CD4-positive, alpha-beta T cell (primary cell): ENCODE results near the gene AIMP2. TPM values are rescaled to one million over a fixed set of nuclear protein-coding genes. Genes with fewer than 3 reads are reported as not detected.
A peak's percentile ranks its signal among the peaks of the same experiment; 100 is the strongest.

Experiments
- ATAC-seq: fragments of 200-7000 bp; cut with Tn5 transposase; one replicate; pipeline ENCODE4 v1.10.0; 2022; ENCODE audit warnings: mild to moderate bottlenecking; ENCODE audit not compliant: poor library complexity
- CTCF ChIA-PET: fragments of 350-600 bp; sonication (Branson Sonifier 250); formaldehyde crosslinking; loops from one replicate; lab custom pipeline; 2021; ENCODE audit warnings: antibody characterized with exemption, inconsistent platforms; lab: Charles Lee
- POLR2A ChIA-PET: fragments of 350-600 bp; sonication (Branson Sonifier 250); formaldehyde crosslinking; loops from one replicate; lab custom pipeline; 2021; ENCODE audit warnings: antibody characterized with exemption, inconsistent platforms; lab: Charles Lee
- DNase-seq, 14 experiments: peaks; one replicate each; pipeline ENCODE4 v3.0.0-alpha.2; 2013 to 2020; ENCODE audit warnings: mixed read lengths in 2 of 14
- H3K27ac ChIP-seq, 2 donors: one replicate each; pipeline versions ENCODE4 v1.5.1 to v1.7.0; 2013; ENCODE audit warnings: low read length in 2 of 2, low read depth in 1 of 2, mild to moderate bottlenecking in 1 of 2
- H3K27me3 ChIP-seq, 2 experiments: 1 replicate in 1 of 2; 2 replicates in 1 of 2; pipeline versions ENCODE4 v1.6.1 to v1.7.0; 2013; ENCODE audit warnings: low read length in 2 of 2, control low read depth in 1 of 2, mild to moderate bottlenecking in 1 of 2, moderate library complexity in 1 of 2; ENCODE audit not compliant: insufficient read depth in 2 of 2, control insufficient read depth in 1 of 2
- H3K36me3 ChIP-seq: one replicate; pipeline ENCODE4 v1.6.1; 2013; ENCODE audit warnings: low read length, control low read depth; ENCODE audit not compliant: insufficient read depth
- H3K4me1 ChIP-seq: one replicate; pipeline ENCODE4 v1.6.1; 2013; ENCODE audit warnings: low read length, control low read depth; ENCODE audit not compliant: insufficient read depth
- H3K4me3 ChIP-seq: one replicate; pipeline ENCODE4 v1.5.1; 2013; ENCODE audit warnings: mild to moderate bottlenecking, low read length, moderate library complexity
- H3K9me3 ChIP-seq, 2 experiments: 1 replicate in 1 of 2; 2 replicates in 1 of 2; pipeline versions ENCODE4 v1.6.1 to v1.7.0; 2013; ENCODE audit warnings: low read length in 2 of 2, mild to moderate bottlenecking in 2 of 2, control low read depth in 1 of 2, moderate library complexity in 1 of 2; ENCODE audit not compliant: control insufficient read depth in 1 of 2, insufficient read depth in 1 of 2
- H3K27ac Mint-ChIP-seq: one replicate; pipeline ENCODE4 v1.8.0; 2020; ENCODE audit warnings: mixed read lengths
- H3K27me3 Mint-ChIP-seq: one replicate; pipeline ENCODE4 v1.8.0; 2021; ENCODE audit warnings: mixed read lengths
- H3K36me3 Mint-ChIP-seq: one replicate; pipeline ENCODE4 v1.8.0; 2021; ENCODE audit warnings: low read depth, mixed read lengths
- H3K4me1 Mint-ChIP-seq: one replicate; pipeline ENCODE4 v1.8.0; 2021; ENCODE audit warnings: low read depth, mixed read lengths
- H3K4me3 Mint-ChIP-seq: one replicate; pipeline ENCODE4 v1.8.0; 2020; ENCODE audit warnings: mild to moderate bottlenecking, mixed read lengths
- H3K9me3 Mint-ChIP-seq: one replicate; pipeline ENCODE4 v1.8.0; 2020; ENCODE audit warnings: mixed read lengths
- intact Hi-C, 2 experiments: fragments of 100-400 bp; cut with DNase I in 1 of 2; cut with micrococcal nuclease in 1 of 2; formaldehyde crosslinking; loops; one replicate each; pipeline versions ENCODE4 v1.15.1 to v1.9.0; 2023 to 2025; cut with DNase I, micrococcal nuclease
- total RNA-seq, 174 experiments: library from RNA in 2 of 174; stranded (reverse) in 2 of 174; gene quantifications; one replicate each; pipeline ENCODE4 v1.2.3 and lab custom pipeline; 2021 to 2026
- TF ChIP-seq, protein P1 (sequence below): fragments of 200-600 bp; IDR thresholded peaks from one replicate; pipeline ENCODE4 v1.8.0; 2022; ENCODE audit warnings: antibody characterized with exemption, mild to moderate bottlenecking

AIMP2 gene
- total RNA-seq, 2 experiments from 2014 or later: 4.3 to 5.4 TPM

DNA sequence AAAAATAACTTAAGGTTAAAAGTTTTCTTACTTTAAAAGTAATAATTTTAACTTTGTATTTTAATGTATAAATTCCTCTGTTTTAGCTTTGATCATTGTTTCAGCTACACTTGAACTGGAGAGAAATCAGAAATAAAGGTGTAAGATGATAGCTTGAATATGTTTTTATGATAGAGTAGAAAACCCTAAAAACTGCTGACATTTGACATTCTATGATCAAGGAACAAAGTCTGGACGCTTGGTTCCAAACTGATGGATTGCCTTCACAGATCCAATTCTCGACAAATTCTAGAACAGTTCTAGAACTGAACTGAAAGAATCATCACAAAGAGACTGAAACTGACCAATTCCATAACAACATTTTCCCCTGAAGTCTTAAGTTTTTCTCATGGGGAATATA is 21.9 kb downstream of the AIMP2 start, which contains the start of gene ANKRD61:
ANKRD61 (plus strand) TSS at position 389 of the 400 bp plus-strand sequence; CDS start at position 389, 0 bp downstream.
- Mint-ChIP-seq H3K4me3 (no peak within 1 kb of the TSS), H3K27ac (peak within 1 kb of the TSS; percentile 38), H3K27me3 (no peaks in the 10 kb centered on the region), H3K36me3 (peaks cover 83% of the 10 kb centered on the region), H3K4me1 (peaks cover 22% of the 10 kb centered on the region), H3K9me3 (no peaks in the 10 kb centered on the region)
- no peaks in the 10 kb centered on the region for H3K27me3 ChIP-seq
- H3K4me3 ChIP-seq: no peak within 1 kb of the TSS
- POLR2A ChIA-PET: no interaction called here
- peaks cover 16% of the 10 kb centered on the region for H3K4me1 ChIP-seq
- peaks cover 52% of the 10 kb centered on the region for H3K36me3 ChIP-seq
- no peak for DNase-seq
- no peak within 1 kb of the TSS for H3K27ac ChIP-seq
- no peak for ATAC-seq
- intact Hi-C loops: no loop called here
- TF ChIP-seq, protein P1, sequence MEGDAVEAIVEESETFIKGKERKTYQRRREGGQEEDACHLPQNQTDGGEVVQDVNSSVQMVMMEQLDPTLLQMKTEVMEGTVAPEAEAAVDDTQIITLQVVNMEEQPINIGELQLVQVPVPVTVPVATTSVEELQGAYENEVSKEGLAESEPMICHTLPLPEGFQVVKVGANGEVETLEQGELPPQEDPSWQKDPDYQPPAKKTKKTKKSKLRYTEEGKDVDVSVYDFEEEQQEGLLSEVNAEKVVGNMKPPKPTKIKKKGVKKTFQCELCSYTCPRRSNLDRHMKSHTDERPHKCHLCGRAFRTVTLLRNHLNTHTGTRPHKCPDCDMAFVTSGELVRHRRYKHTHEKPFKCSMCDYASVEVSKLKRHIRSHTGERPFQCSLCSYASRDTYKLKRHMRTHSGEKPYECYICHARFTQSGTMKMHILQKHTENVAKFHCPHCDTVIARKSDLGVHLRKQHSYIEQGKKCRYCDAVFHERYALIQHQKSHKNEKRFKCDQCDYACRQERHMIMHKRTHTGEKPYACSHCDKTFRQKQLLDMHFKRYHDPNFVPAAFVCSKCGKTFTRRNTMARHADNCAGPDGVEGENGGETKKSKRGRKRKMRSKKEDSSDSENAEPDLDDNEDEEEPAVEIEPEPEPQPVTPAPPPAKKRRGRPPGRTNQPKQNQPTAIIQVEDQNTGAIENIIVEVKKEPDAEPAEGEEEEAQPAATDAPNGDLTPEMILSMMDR: no peak
- CTCF ChIA-PET: no interaction called here
- no peaks in the 10 kb centered on the region for H3K9me3 ChIP-seq

DNA sequence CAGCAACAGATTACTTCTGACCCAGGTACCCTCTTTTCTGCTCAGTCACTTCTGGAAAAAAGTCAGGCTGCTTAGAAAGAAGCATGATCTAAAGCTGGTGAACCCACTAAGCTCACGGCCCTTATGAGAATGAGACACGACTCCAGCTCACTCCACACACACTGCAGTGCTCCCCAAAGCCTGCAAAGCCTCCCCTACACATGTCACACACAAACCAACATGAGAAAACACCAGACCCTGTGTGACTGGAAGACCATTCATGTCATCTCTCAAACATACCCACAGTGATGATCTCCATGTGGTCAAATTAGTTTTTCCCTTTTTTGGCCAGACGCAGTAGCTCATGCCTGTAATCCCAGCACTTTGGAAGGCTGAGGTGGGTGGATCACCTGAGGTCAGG is 22.5 kb downstream of the AIMP2 start:
- intact Hi-C loops: no loop called here
- CTCF ChIA-PET: no interaction called here
- TF ChIP-seq, protein P1: no peak
- Mint-ChIP-seq H3K36me3 (peaks cover 83% of the 10 kb centered on the region), H3K4me1 (peaks cover 16% of the 10 kb centered on the region), H3K27ac (peak overlapping the region; percentile 38), H3K9me3 (no peaks in the 10 kb centered on the region), H3K27me3 (no peaks in the 10 kb centered on the region), H3K4me3 (no peak overlapping the region)
- Histone ChIP-seq H3K36me3 (peaks cover 55% of the 10 kb centered on the region), H3K4me1 (peaks cover 10% of the 10 kb centered on the region), H3K9me3 (no peaks in the 10 kb centered on the region), H3K27ac (no peak overlapping the region), H3K27me3 (no peaks in the 10 kb centered on the region), H3K4me3 (no peak overlapping the region)
- no peak for ATAC-seq
- DNase-seq: no peak
- POLR2A ChIA-PET: interaction anchor here (0.8 kb wide), 1 partner anchor 12 kb away, joined by 3 read pairs; no protein-coding TSS in a partner anchor

DNA sequence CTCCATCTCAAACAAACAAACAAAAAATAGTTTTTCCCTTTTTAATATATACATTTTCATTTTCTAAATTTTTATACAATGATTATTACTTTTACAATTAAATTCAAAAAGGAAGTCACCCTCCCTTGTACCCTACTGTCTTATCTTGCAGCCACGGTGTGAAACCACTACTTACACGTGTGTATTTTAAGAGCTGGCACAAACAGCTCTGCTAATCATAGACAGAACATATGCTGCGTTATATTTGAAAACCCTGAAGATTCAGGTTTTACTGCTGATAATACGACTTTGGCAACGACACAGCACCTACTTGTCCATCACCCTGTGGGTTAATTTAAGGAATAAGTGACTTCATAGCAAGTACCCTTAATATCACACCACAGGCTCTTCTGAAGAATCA is 23.1 kb downstream of the AIMP2 start:
- TF ChIP-seq, protein P1: no peak
- no peak overlapping the region for H3K4me3 Mint-ChIP-seq
- CTCF ChIA-PET: no interaction called here
- H3K4me1 Mint-ChIP-seq: peaks cover 10% of the 10 kb centered on the region
- H3K27ac Mint-ChIP-seq: no peak overlapping the region
- Histone ChIP-seq H3K4me3 (no peak overlapping the region), H3K9me3 (no peaks in the 10 kb centered on the region), H3K36me3 (peaks cover 56% of the 10 kb centered on the region), H3K4me1 (peaks cover 4% of the 10 kb centered on the region), H3K27me3 (no peaks in the 10 kb centered on the region), H3K27ac (no peak overlapping the region)
- peaks cover 83% of the 10 kb centered on the region for H3K36me3 Mint-ChIP-seq
- no peaks in the 10 kb centered on the region for H3K9me3 Mint-ChIP-seq
- H3K27me3 Mint-ChIP-seq: no peaks in the 10 kb centered on the region
- POLR2A ChIA-PET: interaction anchor here (0.8 kb wide), 1 partner anchor 11 kb away, joined by 3 read pairs; no protein-coding TSS in a partner anchor
- no peak for ATAC-seq
- intact Hi-C loops: no loop called here
- DNase-seq: peak in 1 of 14 experiments; percentile 49
